ENCODE measurements around the gene PRCC.

Gene PRCC

GRCh38 chr1:156836041-156836654, 68.8 kb downstream of the PRCC start:
- TF ChIP-seq CTCF (IDR thresholded peaks at IDR 0.05; ENCODE audit: borderline replicate concordance, control extremely low read depth, extremely low read depth, insufficient read depth, missing control alignments), result no peak
- in situ Hi-C loops (cut with MboI; ENCODE audit: low sequenced_read_pairs, unreplicated experiment), result no loop called here
- peak; percentile 80 for DNase-seq (ENCODE audit: low spot score)

- TF ChIP-seq CTCF (IDR thresholded peaks at IDR 0.05; ENCODE audit: borderline replicate concordance, control extremely low read depth, extremely low read depth, insufficient read depth, missing control alignments), result no peak
- in situ Hi-C loops (cut with MboI; ENCODE audit: low sequenced_read_pairs, unreplicated experiment), result no loop called here
- no peak for DNase-seq (ENCODE audit: low spot score)
Measured at GRCh38 chr1:156836892-156837291, 69.6 kb downstream of the PRCC start.

- in situ Hi-C loops (cut with MboI; ENCODE audit: low sequenced_read_pairs, unreplicated experiment), result no loop called here
- peak; percentile 86 for TF ChIP-seq CTCF (IDR thresholded peaks at IDR 0.05; ENCODE audit: borderline replicate concordance, control extremely low read depth, extremely low read depth, insufficient read depth, missing control alignments)
- DNase-seq (ENCODE audit: low spot score), result peak; percentile 80
Measured at GRCh38 chr1:156838972-156839371, 71.6 kb downstream of the PRCC start.

GRCh38 chr1:156839426-156840109, 72.2 kb downstream of the PRCC start:
- in situ Hi-C loops (cut with MboI; ENCODE audit: low sequenced_read_pairs, unreplicated experiment), result loop anchor here (5.0 kb wide), 1 partner anchor 53 kb away; the partner anchor contains the start of gene PEAR1
- DNase-seq (ENCODE audit: low spot score), result no peak
- TF ChIP-seq CTCF (IDR thresholded peaks at IDR 0.05; ENCODE audit: borderline replicate concordance, control extremely low read depth, extremely low read depth, insufficient read depth, missing control alignments), result no peak

- in situ Hi-C loops (cut with MboI; ENCODE audit: low sequenced_read_pairs, unreplicated experiment), result loop anchor here (5.0 kb wide), 1 partner anchor 52 kb away; the partner anchor contains the start of gene PEAR1
Measured at GRCh38 chr1:156840186-156840897, 73.0 kb downstream of the PRCC start.

More at GRCh38 chr1:156840186-156840897, 73.0 kb downstream of the PRCC start:
- TF ChIP-seq CTCF (IDR thresholded peaks at IDR 0.05; ENCODE audit: borderline replicate concordance, control extremely low read depth, extremely low read depth, insufficient read depth, missing control alignments), result no peak
- DNase-seq (ENCODE audit: low spot score), result no peak
